GM23338 (cell line): ENCODE data around the gene EEIG2. TPM values are rescaled to one million over a fixed set of nuclear protein-coding genes. Genes with fewer than 3 reads are reported as not detected.

Experiments used
- ATAC-seq: fragments of 200-7000 bp; cut with Tn5 transposase; 3 replicates; pipeline ENCODE4 v1.9.1; 2020
- DNase-seq: peaks from one replicate; pipeline ENCODE4 v3.0.0-alpha.2; 2015; ENCODE audit warnings: low spot score
- H2AFZ ChIP-seq: fragments of 200-600 bp; sonication (generic); 2 replicates; pipeline ENCODE4 v1.8.0; 2016; ENCODE audit warnings: antibody characterized with exemption, mild to moderate bottlenecking, moderate library complexity
- H3F3A ChIP-seq: fragments of 200-600 bp; sonication (generic); replicated peaks from 2 replicates; pipeline ENCODE4 v1.8.0; 2017; ENCODE audit warnings: antibody characterized with exemption, mixed run types, low read depth
- H3K27ac ChIP-seq: fragments of 200-600 bp; sonication (generic); 2 replicates; pipeline ENCODE4 v1.6.1; 2016; ENCODE audit warnings: low read depth
- H3K27me3 ChIP-seq: fragments of 200-600 bp; sonication (generic); 2 replicates; pipeline ENCODE4 v1.8.0; 2016; ENCODE audit warnings: mild to moderate bottlenecking, mixed run types, moderate library complexity; ENCODE audit not compliant: insufficient read depth
- H3K36me3 ChIP-seq: fragments of 200-600 bp; sonication (generic); 2 replicates; pipeline ENCODE4 v1.8.0; 2016; ENCODE audit warnings: mild to moderate bottlenecking; ENCODE audit not compliant: insufficient read depth
- H3K4me1 ChIP-seq: fragments of 200-600 bp; sonication (generic); 2 replicates; pipeline ENCODE4 v1.8.0; 2016; ENCODE audit warnings: mild to moderate bottlenecking, moderate library complexity; ENCODE audit not compliant: insufficient read depth
- H3K4me2 ChIP-seq: fragments of 200-600 bp; sonication (generic); 2 replicates; pipeline ENCODE4 v1.7.1; 2017; ENCODE audit warnings: mixed run types
- H3K4me3 ChIP-seq: fragments of 200-600 bp; sonication (generic); 2 replicates; pipeline ENCODE4 v1.6.1; 2016; ENCODE audit warnings: mixed run types
- H3K79me2 ChIP-seq: fragments of 200-600 bp; sonication (generic); replicated peaks from 2 replicates; pipeline ENCODE4 v1.8.0; 2017; ENCODE audit warnings: mild to moderate bottlenecking; ENCODE audit not compliant: insufficient read depth
- H3K9me2 ChIP-seq: fragments of 200-600 bp; sonication (generic); 2 replicates; pipeline ENCODE4 v1.8.0; 2017; ENCODE audit not compliant: insufficient read depth
- H4K20me1 ChIP-seq: fragments of 200-600 bp; sonication (generic); replicated peaks from 2 replicates; pipeline ENCODE4 v1.8.0; 2017; ENCODE audit warnings: mild to moderate bottlenecking; ENCODE audit not compliant: insufficient read depth
- H3K27ac Mint-ChIP-seq: 2 replicates; pipeline ENCODE4 v1.8.0; 2020; ENCODE audit warnings: inconsistent platforms, mild to moderate bottlenecking, moderate library complexity, mixed read lengths
- H3K27me3 Mint-ChIP-seq: 3 replicates; pipeline ENCODE4 v1.8.0; 2022; ENCODE audit warnings: low read depth, mild to moderate bottlenecking, moderate library complexity, mixed read lengths, inconsistent platforms; ENCODE audit not compliant: insufficient read depth, poor library complexity
- H3K36me3 Mint-ChIP-seq: 3 replicates; pipeline ENCODE4 v1.8.0; 2021; ENCODE audit warnings: low read depth, mild to moderate bottlenecking, inconsistent platforms, moderate library complexity, mixed read lengths
- H3K4me1 Mint-ChIP-seq: 3 replicates; pipeline ENCODE4 v1.8.0; 2020; ENCODE audit warnings: mild to moderate bottlenecking, inconsistent platforms, mixed read lengths
- H3K4me3 Mint-ChIP-seq: 3 replicates; pipeline ENCODE4 v1.8.0; 2021; ENCODE audit warnings: moderate library complexity, mild to moderate bottlenecking, inconsistent platforms, mixed read lengths
- H3K9me3 Mint-ChIP-seq: 3 replicates; pipeline ENCODE4 v1.8.0; 2020; ENCODE audit warnings: moderate library complexity, mild to moderate bottlenecking, inconsistent platforms, mixed read lengths
- CREB1 ChIP-seq: fragments of 250-450 bp; sonication (Bioruptor Pico); IDR thresholded peaks from 2 replicates; pipeline ENCODE4 v1.5.0; 2020; ENCODE audit warnings: low read depth, mild to moderate bottlenecking, moderate library complexity
- CTCF ChIP-seq, 2 experiments: fragments of 200-600 bp in 1 of 2; sonication (generic) in 1 of 2; conservative IDR thresholded peaks; 2 replicates each; pipeline versions ENCODE4 v1.5.1 to v1.6.1; 2016 to 2017; ENCODE audit warnings: antibody characterized with exemption in 2 of 2, low read depth in 2 of 2, mild to moderate bottlenecking in 2 of 2, moderate library complexity in 1 of 2
- ETS1 ChIP-seq: IDR thresholded peaks from 2 replicates; pipeline ENCODE4 v1.6.1; 2016; ENCODE audit warnings: antibody characterized with exemption
- EZH2 ChIP-seq: fragments of 200-600 bp; sonication (generic); IDR thresholded peaks from one replicate; pipeline ENCODE4 v1.8.0; 2017; ENCODE audit warnings: antibody characterized with exemption, mild to moderate bottlenecking, low read depth; ENCODE audit not compliant: unreplicated experiment
- EZH2phosphoT487 ChIP-seq: fragments of 200-600 bp; sonication (generic); IDR thresholded peaks from one replicate; pipeline ENCODE4 v1.8.1; 2018; ENCODE audit warnings: antibody characterized with exemption; ENCODE audit not compliant: unreplicated experiment
- JUNB ChIP-seq: IDR thresholded peaks from one replicate; pipeline ENCODE4 v1.6.1; 2016; ENCODE audit warnings: antibody characterized with exemption; ENCODE audit not compliant: unreplicated experiment
- NANOG ChIP-seq: IDR thresholded peaks from 2 replicates; pipeline ENCODE4 v1.6.1; 2016; ENCODE audit warnings: antibody characterized with exemption, borderline replicate concordance
- POLR2AphosphoS5 ChIP-seq: IDR thresholded peaks from 2 replicates; pipeline ENCODE4 v1.6.1; 2016; ENCODE audit warnings: antibody characterized with exemption, low read depth
- REST ChIP-seq: IDR thresholded peaks from one replicate; pipeline ENCODE4 v1.6.1; 2018; ENCODE audit warnings: antibody characterized with exemption; ENCODE audit not compliant: unreplicated experiment
- STAT1 ChIP-seq: IDR thresholded peaks from one replicate; pipeline ENCODE4 v1.6.1; 2016; ENCODE audit warnings: antibody characterized with exemption; ENCODE audit not compliant: unreplicated experiment
- ZNF114 ChIP-seq: fragments of 250-450 bp; sonication (Bioruptor Pico); IDR thresholded peaks from 2 replicates; pipeline ENCODE4 v1.5.0; 2020; ENCODE audit warnings: mild to moderate bottlenecking, moderate library complexity
- ZNF331 ChIP-seq: fragments of 250-450 bp; sonication (Bioruptor Pico); IDR thresholded peaks from 2 replicates; pipeline ENCODE4 v1.5.0; 2020; ENCODE audit warnings: low read depth, mild to moderate bottlenecking, moderate library complexity
- ZNF462 ChIP-seq: fragments of 250-450 bp; sonication (Bioruptor Pico); IDR thresholded peaks from 2 replicates; pipeline ENCODE4 v1.5.0; 2020; ENCODE audit warnings: mild to moderate bottlenecking, moderate library complexity
- polyA plus RNA-seq: library from polyadenylated mRNA; unstranded; fragments of >200 nt; fragmentation: Nextera tagmentation; extraction: Ambion mirVana; gene quantifications from 2 replicates; pipeline ENCODE4 v1.2.1, GENCODE V29; 2016
- total RNA-seq: library from RNA; depleted of rRNA; stranded (reverse); fragments of >200 nt; shearing (Covaris generic); gene quantifications from 2 replicates; pipeline ENCODE4 v1.2.3, GENCODE V29; 2014

Gene EEIG2
- total and polyA plus RNA-seq, 2 experiments from 2014 or later: 7.9 to 44.5 TPM

- ATAC-seq (no peak), DNase-seq (no peak)
- Histone ChIP-seq H3F3A (no peaks in the 10 kb centered on the region), H3K4me3 (no peak overlapping the region), H4K20me1 (peaks cover 23% of the 10 kb centered on the region; the same call in 1 of the 2 replicates), H3K36me3 (no peaks in the 10 kb centered on the region; the same call in 1 of the 2 replicates), H3K79me2 (peaks cover 94% of the 10 kb centered on the region), H3K27me3 (no peaks in the 10 kb centered on the region), H3K27ac (no peak overlapping the region), H3K9me2 (no peaks in the 10 kb centered on the region), H3K4me2 (no peak overlapping the region), H2AFZ (no peak overlapping the region), H3K4me1 (0 out of 2 replicates have a peak, but pooled peaks cover 2% of the 10 kb centered on the region)
- Mint-ChIP-seq H3K27ac (no peak overlapping the region), H3K4me3 (no peak overlapping the region), H3K27me3 (peaks cover 1% of the 10 kb centered on the region), H3K4me1 (peaks cover 1% of the 10 kb centered on the region; the same call in 1 of the 3 replicates), H3K9me3 (no peaks in the 10 kb centered on the region), H3K36me3 (0 out of 3 replicates have a peak, but pooled peaks cover 2% of the 10 kb centered on the region)
- no peak for TF ChIP-seq ZNF114 (CRISPR knock-in tag)
- TF ChIP-seq POLR2AphosphoS5: no peak
- TF ChIP-seq REST: no peak
- no peak for TF ChIP-seq JUNB
- TF ChIP-seq NANOG: no peak
- TF ChIP-seq CREB1 (CRISPR knock-in tag): no peak
- TF ChIP-seq ETS1: no peak
- no peak for TF ChIP-seq ZNF331 (CRISPR knock-in tag)
- no peak for TF ChIP-seq EZH2
- TF ChIP-seq ZNF462 (CRISPR knock-in tag): no peak
- no peak for TF ChIP-seq CTCF (conservative IDR thresholded peaks at IDR 0.05; ENCODE audit: low read depth in 2 of 2)
- TF ChIP-seq STAT1: no peak
- TF ChIP-seq EZH2phosphoT487: no peak
These were observed 9.3 kb downstream of the EEIG2 start for GRCh38 chr1:108569097-108569728.
